HG02870 (cell line): ENCODE data around the gene HMGCS2.

Experiments
- ATAC-seq: cut with Tn5 transposase; IDR thresholded peaks from one replicate; pipeline ENCODE4 v1.9.1; 2021; ENCODE audit warnings: mild to moderate bottlenecking, moderate library complexity; ENCODE audit not compliant: unreplicated experiment

HMGCS2 gene

GRCh38 chr1:119768778-119769177, at the start of gene HMGCS2:
Gene HMGCS2, minus strand, starts transcription at chr1:119768905. Its CDS starts 61 bp downstream, at chr1:119768844.
- ATAC-seq, result no peak

GRCh38 chr1:119818181-119818580, 49.5 kb upstream of the HMGCS2 start:
- no peak for ATAC-seq

GRCh38 chr1:119816407-119816806, 47.7 kb upstream of the HMGCS2 start:
- no peak for ATAC-seq

GRCh38 chr1:119815928-119816327, 47.2 kb upstream of the HMGCS2 start:
- ATAC-seq, result no peak

GRCh38 chr1:119815361-119815760, 46.7 kb upstream of the HMGCS2 start:
- no peak for ATAC-seq

GRCh38 chr1:119814288-119814687, 45.6 kb upstream of the HMGCS2 start:
- no peak for ATAC-seq

GRCh38 chr1:119811985-119812557, 43.4 kb upstream of the HMGCS2 start:
- no peak for ATAC-seq

- ATAC-seq, result no peak
These were observed 42.7 kb upstream of the HMGCS2 start, which contains the start of gene REG4 for GRCh38 chr1:119811387-119811786. Gene REG4, minus strand, starts transcription at chr1:119811460. Its CDS starts 2,691 bp downstream, at chr1:119808769.

- peak; percentile 87 for ATAC-seq
These were observed 40.4 kb upstream of the HMGCS2 start for GRCh38 chr1:119808972-119809550.

- ATAC-seq, result no peak
These were observed 39.8 kb upstream of the HMGCS2 start for GRCh38 chr1:119808491-119808890.

GRCh38 chr1:119806489-119806888, 37.8 kb upstream of the HMGCS2 start:
- ATAC-seq, result no peak

- no peak for ATAC-seq
These were observed 37.0 kb upstream of the HMGCS2 start for GRCh38 chr1:119805746-119806145.

- ATAC-seq, result no peak
These were observed 36.5 kb upstream of the HMGCS2 start for GRCh38 chr1:119805247-119805646.

- ATAC-seq, result no peak
These were observed 31.0 kb upstream of the HMGCS2 start for GRCh38 chr1:119799599-119800177.

- no peak for ATAC-seq
These were observed 30.3 kb upstream of the HMGCS2 start for GRCh38 chr1:119799003-119799402.

- no peak for ATAC-seq
These were observed 28.9 kb upstream of the HMGCS2 start for GRCh38 chr1:119797606-119798005.

GRCh38 chr1:119797162-119797561, 28.5 kb upstream of the HMGCS2 start:
- ATAC-seq, result no peak

GRCh38 chr1:119795261-119796200, 26.8 kb upstream of the HMGCS2 start:
- no peak for ATAC-seq

GRCh38 chr1:119794876-119795240, 26.2 kb upstream of the HMGCS2 start:
- ATAC-seq, result no peak

- no peak for ATAC-seq
These were observed 25.6 kb upstream of the HMGCS2 start for GRCh38 chr1:119794230-119794875.

- ATAC-seq, result no peak
These were observed 22.7 kb upstream of the HMGCS2 start for GRCh38 chr1:119791377-119791776.
